MM.1S (cell line): ENCODE results near the gene SEPSECS.

Experiments
- DNase-seq: peaks from one replicate; pipeline ENCODE4 v3.0.0-alpha.2; 2015
- H2AFZ ChIP-seq: fragments of 300-600 bp; sonication (generic); 2 replicates; pipeline ENCODE4 v1.6.0; 2016; ENCODE audit warnings: antibody characterized with exemption, low read length
- H3F3A ChIP-seq: fragments of 300-600 bp; sonication (generic); 2 replicates; pipeline ENCODE4 v1.6.1; 2016; ENCODE audit warnings: mild to moderate bottlenecking, antibody characterized with exemption, low read length, moderate library complexity, mixed read lengths; ENCODE audit not compliant: insufficient read depth
- H3K27ac ChIP-seq: fragments of 300-600 bp; sonication (generic); 2 replicates; pipeline ENCODE4 v1.5.1; 2016; ENCODE audit warnings: mild to moderate bottlenecking, low read length
- H3K27me3 ChIP-seq: fragments of 300-600 bp; sonication (generic); replicated peaks from 2 replicates; pipeline ENCODE4 v1.6.0; 2016; ENCODE audit warnings: low read length; ENCODE audit not compliant: insufficient read depth
- H3K36me3 ChIP-seq: fragments of 300-600 bp; sonication (generic); replicated peaks from 2 replicates; pipeline ENCODE4 v1.6.1; 2016; ENCODE audit warnings: mild to moderate bottlenecking, low read length, mixed read lengths; ENCODE audit not compliant: insufficient read depth
- H3K4me1 ChIP-seq: fragments of 300-600 bp; sonication (generic); 2 replicates; pipeline ENCODE4 v1.6.1; 2016; ENCODE audit warnings: low read length, mixed read lengths
- H3K4me2 ChIP-seq: fragments of 300-600 bp; sonication (generic); 2 replicates; pipeline ENCODE4 v1.6.0; 2016; ENCODE audit warnings: low read depth, low read length
- H3K4me3 ChIP-seq: fragments of 300-600 bp; sonication (generic); 2 replicates; pipeline ENCODE4 v1.5.1; 2016; ENCODE audit warnings: low read length, mixed read lengths
- H3K79me2 ChIP-seq: fragments of 300-600 bp; sonication (generic); 2 replicates; pipeline ENCODE4 v1.6.1; 2016; ENCODE audit warnings: mixed run types, low read length, mixed read lengths
- H3K9ac ChIP-seq: fragments of 300-600 bp; sonication (generic); 2 replicates; pipeline ENCODE4 v1.6.1; 2016; ENCODE audit warnings: low read length, mixed read lengths
- H3K9me2 ChIP-seq: fragments of 300-600 bp; sonication (generic); replicated peaks from 2 replicates; pipeline ENCODE4 v1.6.1; 2016; ENCODE audit warnings: mild to moderate bottlenecking, low read length, mixed read lengths; ENCODE audit not compliant: insufficient read depth
- H3K9me3 ChIP-seq: fragments of 300-600 bp; sonication (generic); replicated peaks from 2 replicates; pipeline ENCODE4 v1.6.1; 2016; ENCODE audit warnings: mild to moderate bottlenecking, low read length, mixed read lengths; ENCODE audit not compliant: insufficient read depth
- H4K20me1 ChIP-seq: fragments of 300-600 bp; sonication (generic); 2 replicates; pipeline ENCODE4 v1.6.1; 2016; ENCODE audit warnings: mild to moderate bottlenecking, low read length, moderate library complexity, mixed read lengths; ENCODE audit not compliant: insufficient read depth
- EZH2 ChIP-seq: fragments of 300-600 bp; sonication (generic); optimal IDR thresholded peaks from 2 replicates; pipeline ENCODE3; 2017; ENCODE audit warnings: low read depth, mild to moderate bottlenecking, antibody characterized with exemption, low read length, mixed read lengths
- EZH2phosphoT487 ChIP-seq: fragments of 300-600 bp; sonication (generic); IDR thresholded peaks from 2 replicates; pipeline ENCODE4 v1.6.1; 2018; ENCODE audit warnings: antibody characterized with exemption, low read length
- TF ChIP-seq, protein P1 (sequence below): fragments of 300-600 bp; sonication (generic); IDR thresholded peaks from 2 replicates; pipeline ENCODE4 v1.5.1; 2016; ENCODE audit warnings: antibody characterized with exemption, low read length, mixed read lengths

Gene SEPSECS

GRCh38 chr4:25095837-25096236 lies 64.4 kb downstream of the SEPSECS start:
- H2AFZ ChIP-seq: no peak overlapping the region
- no peak overlapping the region for H3K4me2 ChIP-seq
- H4K20me1 ChIP-seq: no peaks in the 10 kb centered on the region
- H3K27me3 ChIP-seq: no peaks in the 10 kb centered on the region
- no peak overlapping the region for H3K4me3 ChIP-seq
- no peaks in the 10 kb centered on the region for H3F3A ChIP-seq
- H3K79me2 ChIP-seq: no peaks in the 10 kb centered on the region
- no peaks in the 10 kb centered on the region for H3K36me3 ChIP-seq
- no peaks in the 10 kb centered on the region for H3K4me1 ChIP-seq
- DNase-seq: no peak
- no peaks in the 10 kb centered on the region for H3K9me3 ChIP-seq
- TF ChIP-seq EZH2phosphoT487 (no peak), EZH2 (no peak)
- TF ChIP-seq, protein P1, sequence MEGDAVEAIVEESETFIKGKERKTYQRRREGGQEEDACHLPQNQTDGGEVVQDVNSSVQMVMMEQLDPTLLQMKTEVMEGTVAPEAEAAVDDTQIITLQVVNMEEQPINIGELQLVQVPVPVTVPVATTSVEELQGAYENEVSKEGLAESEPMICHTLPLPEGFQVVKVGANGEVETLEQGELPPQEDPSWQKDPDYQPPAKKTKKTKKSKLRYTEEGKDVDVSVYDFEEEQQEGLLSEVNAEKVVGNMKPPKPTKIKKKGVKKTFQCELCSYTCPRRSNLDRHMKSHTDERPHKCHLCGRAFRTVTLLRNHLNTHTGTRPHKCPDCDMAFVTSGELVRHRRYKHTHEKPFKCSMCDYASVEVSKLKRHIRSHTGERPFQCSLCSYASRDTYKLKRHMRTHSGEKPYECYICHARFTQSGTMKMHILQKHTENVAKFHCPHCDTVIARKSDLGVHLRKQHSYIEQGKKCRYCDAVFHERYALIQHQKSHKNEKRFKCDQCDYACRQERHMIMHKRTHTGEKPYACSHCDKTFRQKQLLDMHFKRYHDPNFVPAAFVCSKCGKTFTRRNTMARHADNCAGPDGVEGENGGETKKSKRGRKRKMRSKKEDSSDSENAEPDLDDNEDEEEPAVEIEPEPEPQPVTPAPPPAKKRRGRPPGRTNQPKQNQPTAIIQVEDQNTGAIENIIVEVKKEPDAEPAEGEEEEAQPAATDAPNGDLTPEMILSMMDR: no peak
- no peaks in the 10 kb centered on the region for H3K9me2 ChIP-seq
- H3K27ac ChIP-seq: no peak overlapping the region
- no peak overlapping the region for H3K9ac ChIP-seq

DNA sequence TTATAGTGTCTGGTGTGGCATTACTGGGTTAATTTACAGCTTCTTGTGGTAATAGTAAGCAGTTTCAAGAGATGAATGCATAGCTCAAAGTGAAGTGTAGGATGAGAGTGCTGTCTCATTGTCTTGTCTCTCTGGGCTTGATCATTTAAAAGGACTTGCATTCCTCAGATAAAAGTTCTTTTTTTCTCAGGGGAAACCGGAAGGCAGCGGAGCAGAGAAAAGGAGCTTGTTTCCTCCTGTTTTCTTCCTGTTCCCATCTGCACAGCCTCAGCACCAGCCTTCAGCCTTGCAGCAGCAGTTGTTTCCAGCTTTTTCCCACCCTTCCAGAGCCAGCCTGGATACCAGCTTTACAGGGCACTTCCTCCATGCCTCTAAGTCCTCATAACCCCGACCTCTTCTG lies 68.1 kb downstream of the SEPSECS start:
- no peak overlapping the region for H2AFZ ChIP-seq
- no peak for DNase-seq
- no peak for TF ChIP-seq EZH2
- TF ChIP-seq EZH2phosphoT487: no peak
- TF ChIP-seq, protein P1: no peak

DNA sequence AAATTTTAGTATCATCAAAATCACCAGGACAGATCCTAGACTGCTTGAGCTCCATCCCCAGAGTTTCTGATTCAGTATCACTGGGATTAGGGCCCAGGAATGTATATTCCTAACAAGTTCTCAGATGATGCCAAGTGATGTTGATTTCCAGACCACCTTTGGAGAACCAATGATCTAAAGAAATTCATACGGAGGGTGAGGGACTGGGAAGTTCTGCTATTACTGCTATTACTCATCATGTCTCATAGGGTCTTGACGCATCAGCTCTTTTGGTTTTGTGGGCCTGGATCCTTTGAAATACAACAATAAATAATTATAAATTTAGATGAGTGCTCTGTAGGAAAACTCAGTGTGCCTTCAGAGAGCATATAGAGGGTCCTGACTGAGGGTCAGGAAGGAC lies 69.7 kb downstream of the SEPSECS start:
- H3K27me3 ChIP-seq: no peaks in the 10 kb centered on the region
- no peaks in the 10 kb centered on the region for H3K36me3 ChIP-seq
- H3K9ac ChIP-seq: no peak overlapping the region
- TF ChIP-seq, protein P1: no peak
- no peak for TF ChIP-seq EZH2phosphoT487
- H3F3A ChIP-seq: peaks cover 13% of the 10 kb centered on the region
- H2AFZ ChIP-seq: no peak overlapping the region
- DNase-seq: no peak
- no peaks in the 10 kb centered on the region for H3K79me2 ChIP-seq
- H3K9me3 ChIP-seq: no peaks in the 10 kb centered on the region
- no peaks in the 10 kb centered on the region for H4K20me1 ChIP-seq
- no peak overlapping the region for H3K4me2 ChIP-seq
- H3K4me3 ChIP-seq: no peak overlapping the region
- H3K9me2 ChIP-seq: no peaks in the 10 kb centered on the region
- no peak overlapping the region for H3K27ac ChIP-seq
- H3K4me1 ChIP-seq: peaks cover 16% of the 10 kb centered on the region

More for the DNA sequence above, 68.1 kb downstream of the SEPSECS start:
- H3K9me3 ChIP-seq: no peaks in the 10 kb centered on the region
- H3K27me3 ChIP-seq: no peaks in the 10 kb centered on the region
- H3K9ac ChIP-seq: no peak overlapping the region
- no peak overlapping the region for H3K27ac ChIP-seq
- peaks cover 13% of the 10 kb centered on the region for H3F3A ChIP-seq
- no peaks in the 10 kb centered on the region for H3K9me2 ChIP-seq
- H3K4me2 ChIP-seq: no peak overlapping the region
- peaks cover 16% of the 10 kb centered on the region for H3K4me1 ChIP-seq
- H3K4me3 ChIP-seq: no peak overlapping the region
- no peaks in the 10 kb centered on the region for H3K79me2 ChIP-seq
- no peaks in the 10 kb centered on the region for H3K36me3 ChIP-seq
- H4K20me1 ChIP-seq: no peaks in the 10 kb centered on the region
